NCI-H1694 (cell line): Measurements from ENCODE around the gene TMEM163.
"Not testable (repeated sequence)": the region's sequence is repeated elsewhere in the genome, so short reads cannot be mapped to it uniquely, and the experiment has no call there.

Experiments
- DNase-seq: peaks from one replicate; lab custom pipeline; 2025; lab: John Stamatoyannopoulos, UW

Gene TMEM163

DNA sequence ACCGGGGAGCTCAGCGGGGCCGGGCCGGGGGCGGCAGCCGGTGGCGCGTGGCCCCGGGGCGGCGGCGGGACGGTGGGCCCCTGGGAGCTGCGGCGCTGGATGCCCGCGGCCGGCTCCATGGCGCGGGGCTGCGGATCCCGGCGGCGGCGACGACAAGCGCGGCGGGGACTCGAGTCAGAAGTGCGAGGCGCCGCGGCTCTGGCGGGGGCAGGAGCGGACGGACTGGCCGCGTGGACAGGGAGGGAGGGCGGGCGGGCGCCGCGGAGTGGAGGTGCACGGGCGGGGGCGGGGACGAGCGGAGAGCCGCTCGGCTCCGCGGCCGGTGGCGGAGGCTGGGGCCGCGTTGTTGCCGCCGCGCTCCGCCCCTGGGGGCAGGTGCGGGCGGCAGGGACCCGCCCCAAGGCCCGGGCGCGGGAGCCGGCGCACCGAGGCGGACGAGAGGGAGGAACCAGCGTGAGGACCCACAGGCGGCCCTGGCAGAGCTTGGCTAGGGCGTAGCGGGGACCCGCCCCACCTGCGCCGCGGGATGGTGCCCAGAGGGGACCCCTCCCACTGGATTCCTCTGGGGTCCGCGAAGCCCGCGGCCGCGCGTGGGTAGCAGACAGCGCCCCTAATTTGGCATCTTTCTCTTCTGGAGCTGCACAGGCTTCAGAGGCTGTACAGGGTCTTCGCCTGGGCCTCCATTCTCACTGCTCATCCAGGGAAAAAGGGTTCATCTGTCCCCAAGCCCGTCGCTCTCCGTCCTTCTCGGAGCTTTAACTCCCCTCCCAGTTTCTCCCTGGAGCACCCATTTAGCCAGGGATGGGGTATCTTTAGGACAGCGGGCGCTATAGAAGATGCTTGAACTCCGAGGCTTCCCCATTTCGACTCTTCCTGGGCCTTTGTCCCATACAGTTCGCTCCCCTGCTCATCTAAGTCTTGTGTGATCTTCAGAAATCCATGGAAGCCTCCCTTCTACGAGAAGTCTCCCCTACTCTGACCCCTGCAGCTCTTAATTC is at the start of gene TMEM163:
Gene TMEM163, minus strand, starts transcription at position 184 of the 998 bp plus-strand sequence.
- DNase-seq, result no peak

DNA sequence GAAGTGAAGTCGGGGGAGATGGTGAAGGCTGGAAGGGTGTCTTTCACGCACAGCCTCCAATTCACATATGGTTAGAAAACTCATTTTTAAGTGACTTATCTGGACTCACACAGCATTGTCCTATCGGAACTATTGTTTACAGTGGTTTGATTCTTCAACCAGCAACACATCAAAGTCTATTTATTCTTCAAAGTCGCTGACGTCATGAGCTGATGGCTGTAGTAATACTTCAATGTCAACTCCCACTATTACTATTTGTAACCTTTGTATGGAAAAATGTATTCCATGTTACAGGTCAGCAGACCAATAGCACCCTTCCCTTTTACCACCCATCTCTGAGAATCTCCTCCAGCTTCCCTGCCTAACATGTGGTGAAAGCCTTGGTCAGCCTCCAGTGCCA is 47.8 kb upstream of the TMEM163 start:
- DNase-seq, result no peak

DNA sequence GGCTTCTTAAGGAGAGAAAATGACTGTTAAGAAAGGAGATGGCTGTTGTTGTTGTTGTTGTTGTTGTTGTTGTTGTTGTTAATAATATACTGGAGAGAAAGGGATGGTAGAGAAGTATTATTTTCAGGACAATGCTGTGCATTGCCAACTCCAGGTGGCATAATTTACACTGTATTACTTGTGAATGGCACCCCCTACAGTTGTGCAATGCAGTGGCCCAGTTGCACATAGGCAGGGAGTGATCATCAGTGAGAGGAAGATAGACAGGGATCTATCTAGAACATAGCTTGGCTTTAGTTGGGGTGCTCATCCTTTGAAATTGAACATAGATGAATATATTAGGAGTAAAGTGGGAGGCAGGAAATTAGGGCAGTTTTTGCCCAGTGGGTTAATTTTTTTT is 47.2 kb upstream of the TMEM163 start:
- DNase-seq, result no peak

DNA sequence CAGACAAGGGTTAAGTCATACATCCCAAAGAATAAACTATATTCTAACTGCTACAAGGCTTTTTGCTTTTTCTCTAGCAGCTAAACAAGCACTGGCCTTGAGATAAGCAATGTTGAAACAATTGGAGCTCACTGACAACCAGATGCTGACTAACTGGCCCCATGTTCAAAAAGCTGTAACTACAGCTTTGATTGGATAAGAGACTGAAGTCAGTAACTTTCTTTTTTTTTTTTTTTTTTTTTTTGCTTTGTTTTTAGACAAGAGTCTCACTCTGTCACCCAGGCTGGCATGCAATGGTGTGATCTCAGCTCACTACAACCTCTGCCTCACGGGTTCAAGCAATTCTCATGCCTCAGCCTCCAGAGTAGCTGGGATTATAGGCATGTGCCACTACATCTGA is 45.4 kb upstream of the TMEM163 start:
- DNase-seq, result no peak

DNA sequence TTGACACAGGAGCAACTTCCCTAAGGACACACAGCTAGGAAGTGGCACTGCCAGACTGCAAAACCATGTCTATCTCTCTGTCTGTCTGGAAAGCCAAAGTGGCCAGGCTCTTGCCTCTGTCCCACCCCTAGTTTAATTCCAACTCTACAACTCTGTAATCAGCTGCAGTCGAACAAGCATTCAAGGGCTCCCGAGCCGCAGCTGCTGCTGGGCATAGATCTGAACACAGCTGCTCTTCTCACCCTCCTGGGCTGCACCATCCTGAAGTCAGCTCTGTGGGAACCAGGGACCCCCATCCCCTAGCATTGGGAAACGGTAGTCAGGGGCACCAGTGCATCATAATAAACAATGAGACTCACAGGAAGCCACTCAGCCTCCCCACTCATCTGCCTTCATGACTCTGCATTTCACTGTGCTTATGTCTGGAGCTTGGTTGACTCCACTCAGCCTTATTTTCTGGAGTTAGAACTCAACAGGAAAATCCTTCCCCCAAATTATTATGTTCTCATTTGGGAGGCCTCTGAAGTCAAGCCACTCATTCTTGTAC is 44.4 kb upstream of the TMEM163 start:
- no peak for DNase-seq

DNA sequence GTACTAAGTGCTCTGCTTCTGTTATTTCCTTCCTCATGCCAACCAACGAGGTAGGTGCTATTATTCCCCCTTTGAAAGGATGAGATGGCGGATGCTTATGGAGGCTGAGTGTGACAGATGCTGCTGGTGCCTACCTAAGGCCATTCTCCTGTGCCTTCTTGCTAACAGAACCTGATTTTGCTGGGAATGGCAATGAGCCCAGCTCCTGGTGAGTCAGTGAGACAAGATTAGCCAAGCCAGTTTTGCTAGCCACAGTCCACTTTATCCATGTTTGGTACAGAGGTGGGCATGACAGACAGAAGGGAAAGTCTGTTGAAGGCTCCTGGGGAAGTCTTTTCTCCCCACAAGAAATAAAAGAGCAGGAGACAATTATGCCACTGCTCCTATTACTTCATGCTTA is 43.7 kb upstream of the TMEM163 start:
- no peak for DNase-seq

DNA sequence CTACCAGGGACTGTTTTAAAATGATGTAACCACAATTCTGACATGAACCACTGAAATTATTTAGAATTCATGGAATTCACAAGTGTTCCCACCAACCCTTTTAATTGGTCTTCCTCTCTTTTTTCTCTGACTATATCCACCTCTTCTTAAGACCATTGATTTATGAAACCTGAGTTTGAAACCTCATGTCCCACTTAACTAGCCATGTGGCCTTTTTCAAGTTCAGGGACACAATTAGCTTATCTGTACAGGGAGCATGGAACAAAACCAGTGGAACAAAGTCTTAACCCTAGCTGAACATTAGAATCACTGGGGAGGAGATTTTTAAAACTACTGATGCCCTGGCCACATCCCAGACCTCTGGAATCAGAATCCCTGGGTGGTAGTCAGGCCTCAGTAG is 41.6 kb upstream of the TMEM163 start:
- DNase-seq, result no peak

DNA sequence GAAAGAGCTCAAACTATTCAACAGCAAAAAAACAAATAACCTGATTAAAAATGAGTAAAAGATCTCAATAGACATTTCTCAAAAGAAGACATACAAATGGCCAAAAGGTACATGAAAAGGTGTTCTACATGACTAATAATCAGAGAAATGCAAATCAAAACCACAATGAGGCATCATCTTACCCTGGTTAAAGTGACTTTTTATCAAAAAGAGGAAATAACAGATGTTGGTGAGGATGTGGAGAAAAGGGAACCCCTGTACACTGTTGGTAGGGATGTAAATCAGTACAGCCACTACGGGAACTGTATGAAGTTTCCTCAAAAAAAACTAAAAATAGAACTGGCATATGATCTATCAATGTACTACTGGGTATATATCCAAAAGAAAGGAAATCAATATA is 39.8 kb upstream of the TMEM163 start:
- no peak for DNase-seq

DNA sequence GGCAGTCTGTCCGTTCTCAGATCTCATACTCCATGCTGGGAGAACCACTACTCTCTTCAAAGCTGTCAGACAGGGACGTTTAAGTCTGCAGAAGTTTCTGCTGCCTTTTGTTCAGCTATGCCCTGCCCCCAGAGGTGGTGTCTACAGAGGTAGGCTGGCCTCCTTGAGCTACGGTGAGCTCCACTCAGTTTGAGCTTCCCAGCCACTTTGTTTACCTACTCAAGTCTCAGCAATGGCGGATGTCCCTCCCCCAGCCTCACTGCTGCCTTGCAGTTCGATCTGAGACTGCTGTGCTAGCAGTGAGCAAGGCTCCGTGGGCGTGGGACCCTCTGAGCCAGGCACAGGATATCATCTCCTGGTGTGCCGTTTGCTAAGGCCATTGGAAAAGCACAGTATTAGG is 33.2 kb upstream of the TMEM163 start:
- not testable (repeated sequence) for DNase-seq

DNA sequence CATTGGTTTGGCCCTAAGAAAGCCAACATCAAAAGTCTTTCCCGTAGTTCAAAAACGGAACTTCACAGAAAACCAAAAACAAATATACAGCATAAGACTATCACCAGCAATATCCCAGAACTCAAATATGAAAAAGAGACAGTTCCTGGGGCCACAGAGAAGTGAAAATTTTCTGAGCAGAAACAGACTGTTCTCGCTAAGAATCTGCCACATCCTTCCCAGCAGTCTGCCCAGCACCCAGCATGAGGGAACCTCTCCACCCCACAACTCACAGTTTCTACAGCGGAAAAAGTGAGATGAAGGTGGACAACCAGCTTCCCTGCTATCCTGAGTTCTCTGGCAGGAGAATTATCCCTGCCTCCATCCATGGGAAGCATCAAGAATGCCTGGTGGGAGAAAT is 26.7 kb upstream of the TMEM163 start:
- no peak for DNase-seq

DNA sequence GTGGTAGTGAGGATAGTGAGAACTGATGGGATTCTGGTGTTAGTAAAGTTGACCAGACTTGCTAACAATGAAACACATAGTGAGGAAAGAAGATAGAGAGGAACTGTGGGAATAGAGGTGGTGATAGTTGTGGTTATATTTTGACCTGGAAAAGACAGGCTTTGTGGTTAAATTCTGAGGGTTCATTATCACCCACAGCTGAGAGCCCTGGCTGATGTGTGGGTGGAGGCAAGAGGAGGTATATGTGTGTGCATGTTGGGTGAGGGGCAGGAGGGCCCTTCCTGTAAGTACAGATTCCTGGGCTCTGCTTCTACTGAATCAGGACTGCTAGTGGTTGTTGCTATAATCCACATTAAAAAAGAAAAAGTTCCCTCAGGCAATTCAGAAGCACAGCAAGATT is 26.2 kb upstream of the TMEM163 start:
- DNase-seq, result no peak

DNA sequence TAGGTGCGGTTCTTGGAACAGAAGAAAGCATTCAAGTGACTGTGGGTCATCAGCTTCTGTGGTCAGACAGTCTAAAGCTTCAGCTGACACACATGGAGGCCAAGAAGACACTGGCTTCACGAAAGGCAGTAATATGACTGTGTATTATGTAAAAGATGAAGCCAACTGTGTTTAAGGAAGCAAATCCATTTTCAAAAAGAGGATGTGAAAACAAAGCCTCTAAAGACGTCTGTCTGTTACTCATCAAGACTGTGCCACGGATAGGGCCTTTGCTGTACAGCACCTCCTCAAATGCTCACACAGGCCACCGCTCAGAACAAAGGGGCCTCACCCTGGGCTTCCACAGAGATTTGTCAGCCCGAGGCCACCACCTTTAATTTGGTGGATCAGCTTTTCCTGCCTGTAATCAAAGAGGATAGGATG is 21.1 kb upstream of the TMEM163 start:
- DNase-seq, result no peak

DNA sequence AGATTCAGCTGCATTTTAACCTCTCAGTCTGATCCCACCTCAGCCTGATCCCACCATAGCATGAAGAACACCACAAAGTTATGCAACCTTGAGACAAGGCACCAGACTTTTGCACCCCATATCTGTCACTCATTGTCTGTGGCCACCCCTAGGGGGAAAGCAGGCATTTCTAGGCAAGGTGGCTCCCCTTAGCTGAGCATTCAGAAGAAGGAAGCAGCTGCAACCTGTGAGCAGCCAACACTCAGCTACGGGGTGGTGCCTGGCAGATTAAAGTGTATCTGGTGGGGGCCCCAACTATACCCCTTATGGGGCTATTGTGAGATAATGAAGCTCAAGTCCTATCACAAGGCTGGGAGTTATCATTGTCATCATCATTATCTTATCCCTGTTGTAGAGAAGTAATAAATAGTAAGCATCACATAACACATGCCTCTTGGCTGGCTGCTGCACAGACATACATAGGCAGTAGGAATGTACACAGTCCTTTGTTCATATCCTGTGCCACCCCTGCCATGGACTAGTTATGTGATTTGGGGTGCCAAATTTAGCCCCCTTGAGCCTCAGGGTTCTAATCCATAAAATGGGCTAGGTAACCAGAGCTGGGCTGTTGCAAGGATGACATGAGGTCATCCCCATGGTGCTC is 20.6 kb upstream of the TMEM163 start:
- DNase-seq, result no peak

DNA sequence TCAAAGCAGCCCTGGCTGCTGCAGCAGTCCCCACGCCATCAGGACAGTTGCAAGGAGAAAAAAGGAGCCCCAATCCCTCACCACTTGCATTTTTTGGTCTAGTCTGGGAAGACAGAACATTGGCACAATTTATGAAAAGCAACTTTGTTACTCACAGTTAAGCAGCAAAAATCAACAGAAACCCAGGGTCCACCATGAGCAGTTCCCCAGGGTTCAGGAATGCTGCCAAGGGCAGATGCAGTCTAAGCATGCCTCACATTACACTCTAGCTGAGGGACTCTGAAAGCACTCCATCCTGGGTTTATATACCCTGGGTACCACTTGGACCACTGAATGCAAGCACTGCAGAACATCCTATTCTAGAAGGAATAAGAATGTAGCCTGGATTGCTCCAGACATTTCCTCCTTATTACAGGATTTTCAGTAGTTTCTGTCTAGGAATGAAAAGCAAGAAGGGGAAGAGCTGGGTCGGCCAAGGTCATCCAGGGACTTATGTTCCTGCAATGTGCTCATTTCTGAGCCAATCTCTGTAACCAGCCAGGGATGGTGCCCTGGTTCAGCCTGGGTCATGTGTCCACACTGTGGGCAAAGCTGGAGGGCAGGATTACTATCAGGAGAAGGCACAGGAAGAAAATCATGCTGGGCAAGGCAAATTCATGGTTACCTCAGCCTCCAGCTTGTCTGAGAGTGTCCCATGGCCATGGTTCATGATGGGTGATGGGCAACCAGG is 19.5 kb upstream of the TMEM163 start:
- DNase-seq, result no peak

DNA sequence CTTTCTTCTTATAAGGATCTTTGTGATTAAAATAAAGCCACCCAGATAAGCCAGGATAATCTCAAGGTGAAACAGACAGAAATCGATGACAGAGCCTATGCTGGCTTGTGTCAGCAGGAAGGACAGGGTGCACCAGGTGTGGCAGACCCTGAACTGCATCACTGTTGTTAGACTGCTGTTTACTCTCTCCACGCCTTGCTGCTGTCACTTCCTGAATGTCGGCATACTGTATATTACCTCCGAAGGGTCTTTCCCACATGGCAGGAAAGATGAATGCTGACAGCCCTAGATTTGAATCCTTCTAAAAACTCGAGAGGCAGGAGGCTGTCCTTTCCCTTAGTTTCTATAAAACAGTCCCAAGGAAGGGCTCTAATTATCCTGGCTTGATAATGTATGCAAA is 18.9 kb upstream of the TMEM163 start:
- DNase-seq, result no peak

DNA sequence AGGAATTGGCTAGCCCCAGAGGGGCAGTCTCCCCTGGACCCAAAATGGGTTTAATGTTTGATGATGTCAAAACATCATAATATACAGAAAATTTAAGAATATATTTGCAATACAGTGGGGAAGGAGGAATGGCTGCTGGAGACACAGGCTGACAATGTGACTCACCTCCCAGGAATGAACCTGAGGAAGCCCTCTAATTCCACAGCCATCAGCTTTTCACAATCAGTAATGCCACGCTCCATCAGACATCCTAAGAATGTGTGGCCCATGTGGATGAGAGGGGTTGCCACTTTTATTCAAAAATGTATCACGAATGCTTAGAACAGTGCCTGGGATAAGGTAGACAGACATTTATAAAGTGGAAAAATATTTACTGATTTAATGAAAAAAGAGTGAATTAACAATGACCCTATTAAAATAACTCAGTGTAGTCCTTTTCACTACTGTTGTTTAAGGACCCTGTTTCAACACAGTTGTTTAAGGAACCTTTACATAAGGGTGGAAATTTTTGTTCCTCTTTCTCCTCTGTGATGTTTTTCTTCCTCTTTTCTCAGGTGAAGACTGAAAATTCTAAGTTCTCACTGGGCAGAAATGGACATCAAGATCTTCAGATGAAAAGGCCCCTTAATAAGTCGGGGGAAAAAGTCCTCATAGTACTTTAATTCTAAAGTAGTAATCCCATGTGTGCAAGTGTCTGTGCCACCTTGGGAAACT is 17.5 kb upstream of the TMEM163 start:
- DNase-seq, result no peak

DNA sequence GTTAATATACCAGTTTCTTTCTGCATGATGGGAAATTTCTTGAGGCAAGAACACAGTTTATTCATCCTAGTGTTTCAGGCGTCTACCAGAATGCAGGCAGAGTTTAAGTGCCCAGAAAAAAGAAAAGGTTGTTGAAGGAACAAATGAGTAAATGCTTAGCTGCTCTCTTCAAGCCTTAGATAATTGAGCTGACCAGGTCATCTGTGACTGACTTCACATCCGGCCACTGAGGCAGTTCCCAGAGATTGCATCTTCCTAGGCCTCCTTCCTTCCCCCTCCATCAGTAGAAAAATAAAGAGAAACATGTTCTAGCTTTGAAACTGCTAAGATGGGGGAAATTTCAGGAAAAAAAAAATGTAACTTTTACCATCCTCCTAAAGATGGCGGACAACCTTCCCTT is 9.4 kb upstream of the TMEM163 start:
- DNase-seq, result no peak

DNA sequence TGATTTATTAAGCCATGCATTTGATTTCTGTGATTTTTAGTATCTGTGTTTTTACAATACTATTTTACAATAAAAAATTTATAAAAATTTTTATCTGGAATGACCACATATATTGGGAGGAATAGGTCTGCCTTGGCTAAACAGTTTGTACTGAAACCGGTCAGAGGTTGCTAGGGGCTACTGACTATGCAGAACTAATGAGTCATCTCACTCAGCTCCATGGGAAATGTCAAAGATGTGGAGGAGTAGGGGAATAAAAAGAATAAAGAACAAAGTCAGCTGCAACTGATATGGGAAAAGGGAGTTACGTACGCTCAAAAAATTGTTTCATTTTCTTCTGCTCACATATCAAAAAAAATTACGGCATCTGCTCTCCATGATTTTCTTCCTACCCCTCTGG is 8.6 kb upstream of the TMEM163 start:
- DNase-seq, result no peak

DNA sequence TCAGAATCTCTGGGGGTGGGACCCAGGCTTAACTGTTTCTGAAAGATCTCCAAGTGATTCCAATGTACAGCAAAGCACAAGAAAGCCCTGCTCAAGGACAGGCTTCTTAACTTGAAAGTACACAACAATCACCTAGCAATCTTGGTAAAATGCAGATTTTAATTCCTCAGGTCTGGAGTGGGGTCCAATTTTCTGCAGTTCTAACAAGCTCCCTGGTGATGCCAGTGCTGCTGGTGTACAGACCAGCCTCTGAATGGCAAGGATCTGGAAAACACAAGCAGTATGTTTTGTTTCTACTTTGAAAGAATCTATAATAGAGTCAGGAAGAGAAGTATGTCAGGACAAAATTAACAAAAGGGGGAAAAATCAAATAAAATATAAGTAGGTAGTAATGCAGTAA is 7.8 kb upstream of the TMEM163 start:
- DNase-seq, result no peak

DNA sequence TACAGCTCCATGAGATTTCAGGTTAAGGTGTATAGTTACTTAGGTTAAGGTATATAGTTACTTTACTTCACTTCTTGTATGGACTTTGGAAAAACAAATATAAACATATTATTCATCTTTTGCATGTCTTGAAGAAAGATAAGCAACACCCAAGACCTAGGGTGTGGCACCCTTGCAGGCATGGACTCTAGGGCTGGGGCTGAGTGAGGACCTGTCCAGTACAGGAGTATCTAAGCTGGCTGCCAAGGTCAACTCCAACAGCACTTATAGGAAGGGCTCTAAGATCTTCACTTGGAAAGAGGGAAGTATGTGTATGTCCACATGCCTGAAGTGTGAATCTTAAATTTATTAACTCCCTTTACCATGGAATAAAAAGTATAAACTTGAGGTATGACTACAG is 7.1 kb upstream of the TMEM163 start:
- DNase-seq, result no peak

DNA sequence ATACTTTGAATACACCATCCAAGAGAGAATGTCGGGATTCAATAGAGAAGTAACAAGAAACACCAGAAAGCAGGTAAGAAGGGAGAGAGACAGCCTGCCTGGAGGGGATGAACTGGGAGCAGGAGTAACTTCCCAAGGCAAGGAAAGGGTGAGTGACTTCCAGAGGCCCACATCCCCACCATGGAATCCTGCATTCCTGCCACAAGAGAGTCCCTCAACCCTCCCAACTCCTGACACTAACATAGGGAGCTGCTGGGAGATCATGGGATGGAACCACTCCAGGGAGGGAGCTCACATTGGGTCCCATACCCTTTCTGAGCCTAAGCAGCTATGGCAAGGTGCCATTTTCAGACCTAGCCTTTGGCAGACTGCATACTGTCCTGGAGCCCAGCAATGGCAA is 5.5 kb upstream of the TMEM163 start:
- no peak for DNase-seq

DNA sequence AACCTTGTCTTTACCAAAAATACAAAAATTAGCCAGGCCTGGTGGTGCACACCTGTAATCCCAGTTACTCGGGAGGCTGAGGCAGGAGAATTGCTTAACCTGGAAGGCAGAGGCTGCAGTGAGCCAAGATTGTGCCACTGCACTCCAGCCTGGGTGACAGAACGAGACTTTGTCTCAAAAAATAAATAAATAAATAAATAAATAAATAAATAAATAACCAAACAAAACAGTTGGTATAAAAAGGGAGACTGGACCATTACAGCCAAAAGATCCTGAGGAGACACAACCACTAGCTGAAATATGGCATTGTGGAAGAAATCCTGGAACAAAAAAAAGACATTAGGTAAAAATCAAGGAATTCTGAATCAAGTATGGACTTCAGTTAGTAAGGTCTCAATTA is 4.9 kb upstream of the TMEM163 start:
- DNase-seq, result not testable (repeated sequence)
